ENCODE data around the gene PRR18. TPM values are rescaled to one million over a fixed set of nuclear protein-coding genes. Genes with fewer than 3 reads are reported as not detected.
"Not testable (repeated sequence)": the region's sequence is repeated elsewhere in the genome, so short reads cannot be mapped to it uniquely, and the experiment has no call there.

The PRR18 gene
- total and polyA plus RNA-seq, 9 of the 15 experiments (the other 6 are each of a cell fraction or from before 2014, with no cell fraction given), result not detected

DNA sequence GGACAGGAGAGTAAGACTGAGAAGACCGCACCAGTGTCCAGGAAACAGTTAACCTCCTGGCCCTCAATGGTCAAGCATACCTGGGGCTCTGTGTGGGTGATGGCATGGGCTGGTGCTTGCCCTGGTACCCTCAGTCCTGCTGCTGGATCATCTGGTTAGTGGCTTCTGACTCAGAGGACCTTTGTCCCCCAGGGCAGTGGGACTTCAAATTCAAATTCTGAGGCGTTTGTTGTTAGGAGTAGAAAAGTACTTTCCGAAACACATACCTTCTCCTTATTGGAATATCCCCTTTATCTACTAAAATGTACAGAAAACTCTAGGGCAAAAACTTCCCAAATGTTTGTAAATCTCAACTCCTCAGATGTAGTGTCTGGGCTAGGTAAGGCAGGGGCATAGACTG, 38.3 kb upstream of the PRR18 start (continued):
- TF ChIP-seq PREB (CRISPR knock-in tag; IDR thresholded peaks at IDR 0.05) (no peak), KLF6 (CRISPR knock-in tag; IDR thresholded peaks at IDR 0.05; ENCODE audit: borderline replicate concordance) (no peak), ZZZ3 (IDR thresholded peaks at IDR 0.05) (no peak), PHTF2 (CRISPR knock-in tag; IDR thresholded peaks at IDR 0.05) (no peak), ZNF830 (CRISPR knock-in tag; IDR thresholded peaks at IDR 0.05) (no peak), FOXJ2 (tag; IDR thresholded peaks at IDR 0.05) (no peak), FOXA3 (CRISPR knock-in tag; conservative IDR thresholded peaks at IDR 0.05 in 1 of 2, IDR thresholded peaks at IDR 0.05 in 1 of 2) (no peak), MCM3 (IDR thresholded peaks at IDR 0.05) (no peak), POLR3A (IDR thresholded peaks at IDR 0.05; ENCODE audit: borderline replicate concordance, extremely low read depth, insufficient read depth, insufficient read length) (no peak), RAD21 (CRISPR knock-in tag; conservative IDR thresholded peaks at IDR 0.05 in 1 of 2, IDR thresholded peaks at IDR 0.05 in 1 of 2) (no peak), NR1H2 (CRISPR knock-in tag; IDR thresholded peaks at IDR 0.05) (no peak)

GRCh38 chr6:166345672-166346071, 37.5 kb upstream of the PRR18 start:
- Histone ChIP-seq H3K4me1 (replicated peaks in 1 of 2; ENCODE audit: control insufficient read depth in 2 of 2, insufficient read depth in 2 of 2, low read length in 2 of 2) (peaks cover 10 to 15% of the 10 kb centered on the region in 2 experiments; a peak in 3 of 5 replicates), H3K4me2 (ENCODE audit: insufficient read depth, low read length) (peak overlapping the region; percentile 20; the same call in 1 of the 2 replicates), H2AFZ (ENCODE audit: low read depth, low read length) (peak overlapping the region; percentile 25), H3K79me2 (ENCODE audit: control insufficient read depth, insufficient read depth, low read length) (peaks cover 28% of the 10 kb centered on the region)
- POLR2A ChIA-PET; H4K20me1 ChIP-seq (replicated peaks; ENCODE audit: control insufficient read depth, insufficient read depth, low read length); DNase-seq (ENCODE audit: extremely low read depth in 1 of 4, low spot score in 3 of 4); H3K4me3 ChIP-seq; intact Hi-C loops (cut with micrococcal nuclease); BruUV-seq (replicated peaks); in situ Hi-C loops (cut with MboI); H3K9me3 ChIP-seq (replicated peaks; ENCODE audit: control insufficient read depth, insufficient read depth, low read depth, low read length); CTCF ChIA-PET (ENCODE audit: low intra/inter-chr PET ratio); FAIRE-seq; H3K9me1 ChIP-seq (ENCODE audit: control insufficient read depth, insufficient read depth, low read length); H3K9ac ChIP-seq (ENCODE audit: insufficient read depth in 1 of 2, low read depth in 2 of 2, low read length in 2 of 2); H3K27ac ChIP-seq (ENCODE audit: extremely low read depth, low read depth, low read length); H3K27me3 ChIP-seq (ENCODE audit: control insufficient read depth in 2 of 2, insufficient read depth in 2 of 2, low read length in 2 of 2); ATAC-seq; H3K36me3 ChIP-seq (ENCODE audit: control insufficient read depth, insufficient read depth, low read length): not testable (repeated sequence)
- TF ChIP-seq NCOR1 (IDR thresholded peaks at IDR 0.05) (0 out of 2 replicates have a peak, but pooled peaks have one; percentile 22), CBFA2T3 (IDR thresholded peaks at IDR 0.05) (peak; percentile 65), CBFA2T2 (conservative IDR thresholded peaks at IDR 0.05) (peak; percentile 51), TAL1 (IDR thresholded peaks at IDR 0.05) (peak; percentile 64), TCF3 (CRISPR knock-in tag; IDR thresholded peaks at IDR 0.05) (peak; percentile 57)
- 14% methylated on average over 9 of the region's 9 CpGs for WGBS (ENCODE audit: insufficient coverage, low coverage, missing lambda C conversion rate)

All from K562 (cell line).